HEK293T (cell line): ENCODE measurements around the gene MSH2.
"Not testable (repeated sequence)": the region's sequence is repeated elsewhere in the genome, so short reads cannot be mapped to it uniquely, and the experiment has no call there.

ENCODE experiments used
- FOXM1 ChIP-seq: fragments of 450-650 bp; IDR thresholded peaks from 2 replicates; pipeline ENCODE4 v1.6.1; 2017; ENCODE audit warnings: mild to moderate bottlenecking, borderline replicate concordance
- LEF1 ChIP-seq: fragments of 450-650 bp; IDR thresholded peaks from 2 replicates; pipeline ENCODE4 v1.6.1; 2017; ENCODE audit warnings: mild to moderate bottlenecking, borderline replicate concordance
- NFRKB ChIP-seq: fragments of 450-650 bp; IDR thresholded peaks from 2 replicates; pipeline ENCODE4 v1.6.1; 2016; ENCODE audit warnings: mild to moderate bottlenecking, moderate library complexity
- SP1 ChIP-seq: fragments of 450-650 bp; IDR thresholded peaks from 2 replicates; pipeline ENCODE4 v1.6.1; 2017

GRCh38 chr2:47407976-47408375 is 5.0 kb downstream of the MSH2 start:
- TF ChIP-seq SP1, FOXM1, NFRKB, LEF1: not testable (repeated sequence)
